ENCODE data around the gene CYBA.

CYBA gene

GRCh38 chr16:88642881-88643643, 7.8 kb downstream of the CYBA start:
- DNase-seq, result no peak

- DNase-seq, result no peak
These were observed 10.2 kb downstream of the CYBA start for GRCh38 chr16:88640498-88641247.

- no peak for DNase-seq
These were observed 10.8 kb downstream of the CYBA start for GRCh38 chr16:88640039-88640495.

DNA sequence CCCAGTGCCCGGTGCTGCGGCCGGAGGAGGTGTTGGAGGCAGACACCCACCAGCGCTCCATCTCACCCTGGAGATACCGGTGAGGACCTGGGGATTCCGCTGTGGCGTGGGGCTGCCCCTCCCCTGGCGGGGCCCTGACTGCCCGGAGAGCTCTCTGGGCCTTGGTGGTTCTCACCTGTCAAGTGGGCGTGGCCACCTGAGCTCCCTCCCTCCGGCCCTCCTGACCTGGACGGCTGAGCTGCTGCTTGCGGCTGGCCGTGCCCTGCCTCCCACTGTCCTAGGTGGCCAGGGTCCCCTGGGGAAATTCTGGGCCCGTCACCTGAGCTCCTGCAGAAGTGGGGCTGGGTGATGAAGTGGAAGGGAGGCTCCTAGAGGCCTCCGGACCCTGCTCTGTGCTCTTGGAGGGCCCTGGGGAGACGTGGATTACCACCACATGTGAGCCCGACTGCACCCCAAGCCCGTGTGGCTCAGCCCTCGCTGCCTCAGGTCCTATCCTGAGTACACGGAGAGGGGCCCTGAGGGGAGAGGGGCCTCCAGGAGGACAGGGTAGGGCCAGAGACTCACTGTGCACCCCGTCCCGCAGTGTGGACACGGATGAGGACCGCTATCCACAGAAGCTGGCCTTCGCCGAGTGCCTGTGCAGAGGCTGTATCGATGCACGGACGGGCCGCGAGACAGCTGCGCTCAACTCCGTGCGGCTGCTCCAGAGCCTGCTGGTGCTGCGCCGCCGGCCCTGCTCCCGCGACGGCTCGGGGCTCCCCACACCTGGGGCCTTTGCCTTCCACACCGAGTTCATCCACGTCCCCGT, 11.4 kb downstream of the CYBA start:
- DNase-seq, result no peak

DNA sequence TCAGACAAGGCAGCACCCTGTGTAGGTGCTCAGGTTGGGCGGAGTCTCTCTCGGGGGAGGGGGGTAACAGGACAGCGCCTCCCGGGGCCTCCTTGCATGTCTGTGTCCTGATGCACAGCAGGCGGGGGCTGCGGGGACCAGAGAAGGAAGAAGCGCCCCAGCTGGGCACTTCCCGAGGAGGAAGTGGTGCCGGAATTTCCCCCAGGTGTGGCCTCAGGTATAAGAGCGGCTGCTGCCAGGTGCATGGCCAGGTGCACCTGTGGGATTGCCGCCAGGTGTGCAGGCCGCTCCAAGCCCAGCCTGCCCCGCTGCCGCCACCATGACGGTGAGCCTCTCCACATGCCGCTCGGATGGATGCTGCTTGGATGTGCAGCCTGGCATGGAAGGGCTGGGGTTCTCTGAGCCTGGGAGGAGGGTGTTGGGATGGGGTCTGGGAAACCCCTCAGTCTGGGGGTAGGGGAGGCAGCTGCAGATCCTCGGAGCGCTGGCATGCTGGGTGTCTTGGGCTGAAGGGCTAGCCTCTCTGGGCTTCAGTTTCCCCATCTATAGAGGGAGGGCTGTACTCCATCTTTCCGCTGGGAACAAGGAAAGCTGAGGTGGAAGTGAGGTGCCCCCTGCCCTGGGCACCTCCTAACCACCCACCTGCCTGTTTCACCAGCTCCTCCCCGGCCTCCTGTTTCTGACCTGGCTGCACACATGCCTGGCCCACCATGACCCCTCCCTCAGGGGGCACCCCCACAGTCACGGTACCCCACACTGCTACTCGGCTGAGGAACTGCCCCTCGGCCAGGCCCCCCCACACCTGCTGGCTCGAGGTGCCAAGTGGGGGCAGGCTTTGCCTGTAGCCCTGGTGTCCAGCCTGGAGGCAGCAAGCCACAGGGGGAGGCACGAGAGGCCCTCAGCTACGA, 12.3 kb downstream of the CYBA start, which contains the start of gene IL17C:
TSS of gene IL17C (plus strand) at position 250 of the 908 bp plus-strand sequence. CDS start at position 320, 70 bp downstream.
- no peak for DNase-seq

GRCh38 chr16:88636488-88637265, 14.2 kb downstream of the CYBA start:
- no peak for DNase-seq

GRCh38 chr16:88635671-88636319, 15.1 kb downstream of the CYBA start:
- DNase-seq, result no peak

DNA sequence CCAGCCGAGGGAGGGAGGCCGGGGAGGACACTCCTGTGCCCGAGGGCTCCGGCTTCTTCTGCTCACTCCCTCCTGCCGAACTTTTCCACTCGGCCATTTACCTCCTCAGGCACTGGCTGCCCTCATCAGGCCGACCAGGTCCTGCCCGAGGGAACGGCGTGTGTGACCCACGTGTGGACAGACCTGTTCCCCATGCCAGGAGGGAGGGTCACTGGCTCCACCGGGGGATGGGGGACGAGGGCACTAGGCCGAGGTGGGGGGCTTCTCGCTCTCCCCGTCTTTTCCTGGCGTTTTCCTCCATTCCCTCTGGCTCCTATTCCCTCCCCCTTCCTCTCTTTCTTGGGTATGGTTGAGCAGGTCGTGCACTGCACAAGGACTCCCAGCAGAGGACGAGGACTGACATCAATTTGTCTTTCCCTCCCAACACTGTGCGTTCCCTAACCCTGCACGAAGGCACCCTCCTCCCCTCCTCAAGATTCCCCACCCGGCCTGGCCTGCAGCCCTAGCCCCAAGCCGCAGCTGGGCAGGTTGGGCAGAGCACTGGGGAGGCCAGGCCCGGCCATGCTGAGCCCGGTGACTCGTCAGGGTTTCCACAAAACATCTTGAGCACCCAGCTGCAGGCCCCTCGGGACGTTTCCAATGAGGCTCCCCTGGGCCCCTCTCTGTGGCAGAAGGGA, 15.7 kb downstream of the CYBA start:
- DNase-seq, result no peak

DNA sequence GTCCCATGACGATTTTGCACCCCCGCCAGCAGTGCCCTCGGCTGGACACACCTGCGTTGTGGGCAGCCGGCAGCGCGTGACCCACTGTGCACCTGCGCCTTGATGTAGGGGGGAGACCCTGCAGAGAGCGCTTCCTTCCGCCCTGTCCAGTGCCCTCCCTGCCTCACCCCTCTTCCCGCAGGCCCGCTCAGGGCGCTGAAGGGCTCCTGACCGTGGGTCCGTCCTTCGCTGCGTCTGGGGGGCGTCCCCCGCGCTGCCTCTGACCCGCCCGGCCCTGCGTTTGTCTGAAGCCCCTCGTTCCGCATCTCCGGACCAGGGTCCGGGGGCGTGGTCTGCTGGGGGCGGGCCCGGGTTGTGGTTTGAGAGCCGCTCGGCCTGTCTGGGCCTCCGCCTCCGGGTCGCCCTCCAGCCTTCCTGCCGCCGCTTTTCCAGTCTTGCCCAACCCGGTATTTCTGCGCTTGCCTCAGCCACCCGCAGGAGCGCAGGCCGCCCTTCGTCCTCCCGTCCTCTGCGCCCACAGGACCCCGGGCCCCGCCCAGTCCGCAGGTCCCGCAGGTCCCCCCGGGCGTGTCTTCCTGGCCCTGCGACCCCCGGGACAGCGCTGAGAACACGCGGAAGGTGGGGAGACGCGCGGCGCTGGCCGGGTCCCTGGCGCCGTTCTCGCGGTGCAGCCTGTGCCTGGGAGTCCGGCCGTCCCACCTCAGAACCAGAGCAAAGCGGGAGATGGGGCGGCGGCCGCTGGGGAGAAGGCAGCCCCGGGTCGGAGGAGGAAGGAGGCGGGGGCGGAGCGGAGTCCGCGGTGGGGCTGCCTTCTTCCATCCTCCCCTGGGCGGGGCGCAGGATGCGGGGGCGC, 16.5 kb downstream of the CYBA start:
- no peak for DNase-seq

GRCh38 chr16:88633684-88634140, 17.1 kb downstream of the CYBA start:
- DNase-seq, result no peak

GRCh38 chr16:88632587-88632930, 18.3 kb downstream of the CYBA start:
- DNase-seq, result no peak

DNA sequence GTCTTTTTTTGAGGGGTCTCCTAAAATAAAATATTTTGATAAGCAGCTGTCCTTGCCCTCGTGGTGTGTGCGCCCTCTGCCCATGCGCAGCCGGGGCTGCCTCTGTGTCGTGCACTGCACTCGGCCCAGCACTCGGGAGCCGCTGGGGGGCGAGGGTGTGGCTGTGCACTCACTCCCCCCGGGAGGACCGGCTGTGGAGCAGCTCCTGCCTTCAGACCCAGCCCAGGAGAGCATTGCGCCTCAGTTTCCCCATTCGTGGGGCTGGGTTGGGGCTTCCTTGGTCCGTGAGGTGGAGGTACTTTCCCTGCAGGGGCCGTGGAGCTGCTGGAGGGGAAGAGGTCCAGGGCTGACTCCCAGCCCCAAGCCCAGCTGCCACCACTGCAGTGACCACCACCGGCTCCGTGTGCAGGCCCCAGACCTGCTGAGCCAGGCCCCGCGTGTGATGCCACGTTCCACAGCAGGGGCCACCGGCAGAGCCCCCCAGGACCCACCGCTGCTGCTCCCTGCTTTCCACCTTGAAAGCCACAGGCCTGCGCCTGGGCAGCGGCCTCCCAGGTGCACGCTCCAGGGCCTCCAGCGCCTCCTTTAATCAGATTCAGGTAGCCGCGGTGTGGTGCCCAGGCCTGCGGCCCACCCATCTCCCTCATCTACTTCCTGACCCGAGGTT, 18.8 kb downstream of the CYBA start:
- DNase-seq, result no peak

DNA sequence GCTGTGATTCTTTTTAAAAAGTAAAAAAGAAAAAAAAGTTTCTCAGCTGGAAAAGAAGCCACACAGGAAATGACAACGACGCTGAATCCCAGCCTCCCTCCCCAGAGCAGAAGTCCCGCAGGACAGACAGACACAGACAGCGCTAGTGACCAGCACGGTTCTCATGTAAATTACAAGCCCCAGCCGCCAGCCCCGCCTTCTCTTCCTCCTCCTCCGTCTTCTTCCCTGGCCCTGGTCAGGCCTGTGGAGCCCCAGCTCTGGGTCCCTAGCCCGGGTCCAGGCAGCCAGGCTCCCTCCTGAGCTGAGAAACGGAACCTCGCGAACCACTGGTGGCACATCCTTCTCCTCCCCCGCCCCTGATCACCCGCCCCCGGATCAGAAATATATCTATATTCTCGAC, 19.5 kb downstream of the CYBA start:
- DNase-seq, result no peak

GRCh38 chr16:88630941-88631340, 19.9 kb downstream of the CYBA start:
- no peak for DNase-seq

DNA sequence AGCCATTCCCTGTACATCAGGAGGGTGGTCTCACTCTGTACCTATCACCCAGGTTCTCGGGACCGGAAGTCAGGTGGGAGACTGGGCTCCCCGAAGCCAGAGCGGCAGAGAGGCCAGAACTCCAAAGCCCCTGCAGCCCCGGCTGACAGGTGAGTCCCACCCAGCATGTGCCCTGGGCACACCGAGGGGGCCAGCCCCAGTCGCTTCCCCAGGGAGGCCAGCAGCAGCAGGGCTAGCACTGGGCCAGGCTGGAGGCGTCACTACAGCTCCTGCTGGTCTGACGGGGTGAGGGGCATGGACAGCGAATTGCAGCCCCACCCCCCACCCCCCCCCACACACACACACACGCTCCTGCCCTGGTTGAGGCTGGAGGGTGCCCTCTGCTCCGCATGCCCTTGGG, 20.4 kb downstream of the CYBA start:
- no peak for DNase-seq

DNA sequence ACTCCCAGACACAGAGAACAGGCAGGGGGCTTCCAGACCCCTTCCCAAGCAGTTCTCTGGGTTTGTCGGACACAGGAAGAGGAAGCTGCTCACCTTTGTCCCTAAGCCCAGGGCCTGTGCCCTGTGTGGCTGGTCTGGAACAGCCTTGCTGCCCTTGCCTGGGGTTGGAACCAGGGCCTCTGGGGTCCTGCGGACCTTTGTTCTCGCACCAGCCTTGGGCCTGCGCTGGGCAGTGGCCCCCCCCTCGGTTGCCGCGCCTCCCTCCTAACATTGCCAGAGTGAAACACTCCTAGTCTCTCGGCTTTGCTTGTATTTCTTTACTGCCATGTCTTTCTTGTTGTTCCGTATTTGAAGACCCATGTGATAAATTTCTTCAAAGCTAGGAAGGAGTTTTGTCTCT, 21.0 kb downstream of the CYBA start:
- DNase-seq, result no peak

DNA sequence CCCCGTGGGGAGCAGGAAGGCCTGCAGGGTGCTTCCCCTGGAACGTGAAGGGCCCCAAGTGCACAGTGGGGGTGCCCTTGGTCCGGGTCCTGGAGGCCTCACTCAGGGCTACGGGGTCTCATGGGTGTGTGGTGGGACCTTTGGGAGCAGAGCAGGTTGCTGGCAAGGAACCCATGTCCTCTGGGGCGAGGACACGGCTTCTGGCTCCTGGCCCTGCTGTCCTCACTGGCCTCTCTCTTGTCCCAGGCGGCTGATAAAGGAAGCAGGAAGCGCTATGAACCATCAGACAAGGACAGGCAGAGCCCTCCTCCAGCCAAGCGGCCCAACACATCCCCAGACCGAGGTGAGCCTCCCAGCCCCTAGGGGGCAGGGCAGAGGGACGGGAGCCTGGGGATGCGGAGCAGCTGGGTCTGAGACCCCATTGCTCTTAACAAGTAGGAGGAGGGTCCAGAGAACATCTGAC, 22.3 kb downstream of the CYBA start:
- DNase-seq, result no peak

Data from GF-D8 (cell line).